H9 (cell line): ENCODE measurements around the gene SYNPO2. TPM values are rescaled to one million over a fixed set of nuclear protein-coding genes. Genes with fewer than 3 reads are reported as not detected.

Experiments used
- DNase-seq: peaks from one replicate; pipeline ENCODE4 v3.0.0-alpha.2; 2017
- H2AFZ ChIP-seq: one replicate; pipeline ENCODE4 v1.6.1; 2013; ENCODE audit warnings: mild to moderate bottlenecking, low read length, control low read depth, moderate library complexity
- H2AK5ac ChIP-seq: 2 replicates; pipeline ENCODE4 v1.6.1; 2013; ENCODE audit warnings: low read length, control low read depth, mixed read lengths; ENCODE audit not compliant: insufficient read length
- H2BK120ac ChIP-seq: one replicate; pipeline ENCODE4 v1.6.1; 2013; ENCODE audit warnings: low read depth, mild to moderate bottlenecking, low read length, control low read depth, inconsistent platforms; ENCODE audit not compliant: poor library complexity, severe bottlenecking
- H2BK12ac ChIP-seq: 2 replicates; pipeline ENCODE4 v1.6.1; 2013; ENCODE audit warnings: low read length, control low read depth, mixed read lengths, low read depth; ENCODE audit not compliant: insufficient read length
- H2BK15ac ChIP-seq: 2 replicates; pipeline ENCODE4 v1.6.1; 2013; ENCODE audit warnings: low read depth, low read length, control low read depth
- H2BK20ac ChIP-seq: one replicate; pipeline ENCODE4 v1.6.1; 2013; ENCODE audit warnings: low read depth, mild to moderate bottlenecking, low read length, control low read depth, inconsistent platforms; ENCODE audit not compliant: poor library complexity, severe bottlenecking
- H2BK5ac ChIP-seq: 2 replicates; pipeline ENCODE4 v1.6.1; 2013; ENCODE audit warnings: low read length, control low read depth, mixed read lengths; ENCODE audit not compliant: insufficient read length
- H3K14ac ChIP-seq: 2 replicates; pipeline ENCODE4 v1.6.1; 2013; ENCODE audit warnings: low read length, control low read depth; ENCODE audit not compliant: insufficient read depth
- H3K18ac ChIP-seq: 2 replicates; pipeline ENCODE4 v1.6.1; 2013; ENCODE audit warnings: low read depth, mild to moderate bottlenecking, mixed read lengths, low read length, control low read depth; ENCODE audit not compliant: insufficient read length
- H3K23ac ChIP-seq: 2 replicates; pipeline ENCODE4 v1.6.1; 2013; ENCODE audit warnings: low read length, control low read depth, mixed read lengths, low read depth; ENCODE audit not compliant: insufficient read length
- H3K23me2 ChIP-seq: 2 replicates; pipeline ENCODE4 v1.6.1; 2013; ENCODE audit warnings: low read depth, mild to moderate bottlenecking, mixed read lengths, low read length, control low read depth; ENCODE audit not compliant: insufficient read length, poor library complexity, severe bottlenecking
- H3K27ac ChIP-seq: 2 replicates; pipeline ENCODE4 v1.5.1; 2013; ENCODE audit warnings: low read length, control low read depth, mixed read lengths, low read depth; ENCODE audit not compliant: insufficient read length
- H3K27me3 ChIP-seq: 2 replicates; pipeline ENCODE4 v1.6.1; 2013; ENCODE audit warnings: low read length, control low read depth, inconsistent platforms; ENCODE audit not compliant: insufficient read depth
- H3K4ac ChIP-seq: 2 replicates; pipeline ENCODE4 v1.6.1; 2013; ENCODE audit warnings: low read depth, mild to moderate bottlenecking, control low read depth, inconsistent platforms, low read length, moderate library complexity
- H3K4me1 ChIP-seq: 2 replicates; pipeline ENCODE4 v1.6.1; 2013; ENCODE audit warnings: low read length, control low read depth, inconsistent platforms; ENCODE audit not compliant: insufficient read depth
- H3K4me2 ChIP-seq: 2 replicates; pipeline ENCODE4 v1.6.1; 2013; ENCODE audit warnings: low read length, control low read depth, mixed read lengths; ENCODE audit not compliant: insufficient read length, insufficient read depth
- H3K56ac ChIP-seq: 2 replicates; pipeline ENCODE4 v1.6.1; 2013; ENCODE audit warnings: low read depth, mild to moderate bottlenecking, mixed read lengths, low read length, control low read depth; ENCODE audit not compliant: insufficient read length
- H3K79me1 ChIP-seq: 2 replicates; pipeline ENCODE4 v1.6.1; 2013; ENCODE audit warnings: low read depth, mild to moderate bottlenecking, moderate library complexity, low read length, control low read depth, inconsistent platforms; ENCODE audit not compliant: insufficient read depth, poor library complexity, severe bottlenecking
- H3K79me2 ChIP-seq: 2 replicates; pipeline ENCODE4 v1.6.1; 2013; ENCODE audit warnings: low read length, control low read depth, inconsistent platforms; ENCODE audit not compliant: insufficient read depth
- H3K9ac ChIP-seq: 2 replicates; pipeline ENCODE4 v1.6.1; 2013; ENCODE audit warnings: low read length, control low read depth, mixed read lengths; ENCODE audit not compliant: insufficient read length; ENCODE audit errors: extremely low read depth
- H3K9me3 ChIP-seq: one replicate; pipeline ENCODE4 v1.6.1; 2013; ENCODE audit warnings: low read depth, low read length, inconsistent platforms; ENCODE audit not compliant: control insufficient read depth
- H3T11ph ChIP-seq: one replicate; pipeline ENCODE4 v1.6.1; 2013; ENCODE audit warnings: mild to moderate bottlenecking, low read length, control low read depth, inconsistent platforms
- H4K20me1 ChIP-seq: one replicate; pipeline ENCODE4 v1.6.1; 2013; ENCODE audit not compliant: control insufficient read depth, insufficient read length, insufficient read depth
- H4K5ac ChIP-seq: 2 replicates; pipeline ENCODE4 v1.6.1; 2013; ENCODE audit warnings: low read depth, mild to moderate bottlenecking, mixed read lengths, low read length, control low read depth; ENCODE audit not compliant: insufficient read length
- H4K8ac ChIP-seq: replicated peaks from 2 replicates; pipeline ENCODE4 v1.6.1; 2013; ENCODE audit warnings: low read length, control low read depth, mixed read lengths, low read depth; ENCODE audit not compliant: insufficient read length
- H4K91ac ChIP-seq: 2 replicates; pipeline ENCODE4 v1.6.1; 2013; ENCODE audit warnings: low read depth, mild to moderate bottlenecking, moderate library complexity, mixed read lengths, low read length, control low read depth; ENCODE audit not compliant: insufficient read length
- H3K27ac Mint-ChIP-seq, 3 experiments: 2 replicates in 2 of 3; 3 replicates in 1 of 3; pipeline ENCODE4 v1.8.0; 2020 to 2021; ENCODE audit warnings: mixed read lengths in 3 of 3, mild to moderate bottlenecking in 1 of 3, moderate library complexity in 1 of 3
- H3K27me3 Mint-ChIP-seq: 2 replicates; pipeline ENCODE4 v1.8.0; 2021; ENCODE audit warnings: low read depth, mild to moderate bottlenecking, moderate library complexity, mixed read lengths
- H3K36me3 Mint-ChIP-seq, 3 experiments: 2 replicates in 2 of 3; 3 replicates in 1 of 3; pipeline ENCODE4 v1.8.0; 2020 to 2021; ENCODE audit warnings: low read depth in 3 of 3, mixed read lengths in 3 of 3; ENCODE audit not compliant: insufficient read depth in 1 of 3
- H3K4me1 Mint-ChIP-seq, 2 experiments: 2 replicates each; pipeline ENCODE4 v1.8.0; 2020; ENCODE audit warnings: mixed read lengths in 2 of 2
- H3K4me3 Mint-ChIP-seq, 2 experiments: 2 replicates in 1 of 2; 3 replicates in 1 of 2; pipeline ENCODE4 v1.8.0; 2020 to 2021; ENCODE audit warnings: mild to moderate bottlenecking in 2 of 2, mixed read lengths in 2 of 2, moderate library complexity in 1 of 2
- H3K9me3 Mint-ChIP-seq, 2 experiments: 2 replicates in 1 of 2; 3 replicates in 1 of 2; pipeline ENCODE4 v1.8.0; 2020; ENCODE audit warnings: mild to moderate bottlenecking in 2 of 2, mixed read lengths in 2 of 2, moderate library complexity in 1 of 2
- WGBS: extraction: QIAGEN DNeasy Blood & Tissue Kit; methylation state at CpG from one replicate; pipeline ENCODE4 v1.1.7; 2013; ENCODE audit warnings: missing lambda C conversion rate, low lambda C conversion rate, mixed read lengths; ENCODE audit not compliant: insufficient read length; ENCODE audit errors: extremely low coverage; 5-methylcytosine and 5-hydroxymethylcytosine counted together
- total RNA-seq: library from RNA; stranded (reverse); gene quantifications from 2 replicates; pipeline ENCODE4 v1.2.1, GENCODE V29; 2021
- TF ChIP-seq, protein P1 (sequence below): fragments of 200-600 bp; sonication (generic); conservative IDR thresholded peaks from 3 replicates; pipeline ENCODE4 v1.8.0; 2021; ENCODE audit warnings: antibody characterized with exemption, mild to moderate bottlenecking

SYNPO2 gene
- total RNA-seq, 1 experiment from 2014 or later, result 1.1 TPM

DNA sequence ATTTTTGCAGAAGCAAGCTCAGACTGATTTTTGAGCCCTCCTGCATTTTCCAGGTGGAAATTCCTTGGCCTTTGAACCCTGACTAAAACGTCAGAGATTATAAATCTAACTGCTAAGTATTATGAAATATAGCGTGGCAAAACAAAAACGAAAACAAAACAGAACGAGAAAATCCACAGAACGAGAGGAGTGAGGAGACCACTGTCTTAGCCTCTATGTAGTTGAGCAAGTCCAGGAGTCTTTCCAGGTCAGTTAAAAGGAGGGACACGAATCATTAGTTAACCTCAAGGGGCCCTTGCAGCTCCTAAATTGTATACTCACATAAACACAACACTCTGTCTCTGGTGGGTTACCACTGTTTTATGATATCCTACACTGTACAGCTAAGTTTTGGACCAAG, 80.2 kb downstream of the SYNPO2 start:
- H4K20me1 ChIP-seq, result no peaks in the 10 kb centered on the region
- H3K14ac ChIP-seq, result no peak overlapping the region
- WGBS, result no CpG with 5 or more reads among the region's 6 CpGs
- no peak overlapping the region for H3K4ac ChIP-seq
- no peak overlapping the region for H3K27ac ChIP-seq
- H2AFZ ChIP-seq, result no peak overlapping the region
- H2BK120ac ChIP-seq, result no peak overlapping the region
- H3K79me2 ChIP-seq, result no peaks in the 10 kb centered on the region
- H3K4me2 ChIP-seq, result no peak overlapping the region
- H3T11ph ChIP-seq, result no peak overlapping the region
- H3K4me1 Mint-ChIP-seq, result peaks cover 17 to 22% of the 10 kb centered on the region in 2 experiments
- no peak overlapping the region for H2BK20ac ChIP-seq
- no peaks in the 10 kb centered on the region for H3K79me1 ChIP-seq
- H4K5ac ChIP-seq, result no peak overlapping the region
- no peaks in the 10 kb centered on the region for H3K23me2 ChIP-seq
- H3K56ac ChIP-seq, result no peak overlapping the region
- H3K9me3 Mint-ChIP-seq, result no peaks in the 10 kb centered on the region
- H2BK5ac ChIP-seq, result no peak overlapping the region
- TF ChIP-seq, protein P1, sequence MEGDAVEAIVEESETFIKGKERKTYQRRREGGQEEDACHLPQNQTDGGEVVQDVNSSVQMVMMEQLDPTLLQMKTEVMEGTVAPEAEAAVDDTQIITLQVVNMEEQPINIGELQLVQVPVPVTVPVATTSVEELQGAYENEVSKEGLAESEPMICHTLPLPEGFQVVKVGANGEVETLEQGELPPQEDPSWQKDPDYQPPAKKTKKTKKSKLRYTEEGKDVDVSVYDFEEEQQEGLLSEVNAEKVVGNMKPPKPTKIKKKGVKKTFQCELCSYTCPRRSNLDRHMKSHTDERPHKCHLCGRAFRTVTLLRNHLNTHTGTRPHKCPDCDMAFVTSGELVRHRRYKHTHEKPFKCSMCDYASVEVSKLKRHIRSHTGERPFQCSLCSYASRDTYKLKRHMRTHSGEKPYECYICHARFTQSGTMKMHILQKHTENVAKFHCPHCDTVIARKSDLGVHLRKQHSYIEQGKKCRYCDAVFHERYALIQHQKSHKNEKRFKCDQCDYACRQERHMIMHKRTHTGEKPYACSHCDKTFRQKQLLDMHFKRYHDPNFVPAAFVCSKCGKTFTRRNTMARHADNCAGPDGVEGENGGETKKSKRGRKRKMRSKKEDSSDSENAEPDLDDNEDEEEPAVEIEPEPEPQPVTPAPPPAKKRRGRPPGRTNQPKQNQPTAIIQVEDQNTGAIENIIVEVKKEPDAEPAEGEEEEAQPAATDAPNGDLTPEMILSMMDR, result no peak
- no peak overlapping the region for H3K9ac ChIP-seq
- H2BK15ac ChIP-seq, result no peak overlapping the region
- peaks cover 4% of the 10 kb centered on the region; the same call in 1 of the 2 replicates for H3K4me1 ChIP-seq
- no peak overlapping the region for H2AK5ac ChIP-seq
- H3K27me3 Mint-ChIP-seq, result no peaks in the 10 kb centered on the region
- H2BK12ac ChIP-seq, result no peak overlapping the region
- no peaks in the 10 kb centered on the region for H3K36me3 Mint-ChIP-seq
- H3K4me3 Mint-ChIP-seq, result no peak overlapping the region
- no peak overlapping the region for H4K8ac ChIP-seq
- no peak for DNase-seq
- no peak overlapping the region for H4K91ac ChIP-seq
- H3K27me3 ChIP-seq, result no peaks in the 10 kb centered on the region
- H3K23ac ChIP-seq, result no peak overlapping the region
- no peaks in the 10 kb centered on the region for H3K9me3 ChIP-seq
- peak overlapping the region in 1 of 3 experiments; percentile 93; a peak in 1 of 7 replicates for H3K27ac Mint-ChIP-seq
- H3K18ac ChIP-seq, result no peak overlapping the region
